Superior temporal gyrus (tissue), 1 donor: Measurements from ENCODE around the gene THAP12.
"Not testable (repeated sequence)": the region's sequence is repeated elsewhere in the genome, so short reads cannot be mapped to it uniquely, and the experiment has no call there.

Experiments used
- DNase-seq: peaks from one replicate; pipeline ENCODE4 v3.0.0-alpha.2; 2016; ENCODE audit errors: extremely low spot score

The THAP12 gene, protein sequence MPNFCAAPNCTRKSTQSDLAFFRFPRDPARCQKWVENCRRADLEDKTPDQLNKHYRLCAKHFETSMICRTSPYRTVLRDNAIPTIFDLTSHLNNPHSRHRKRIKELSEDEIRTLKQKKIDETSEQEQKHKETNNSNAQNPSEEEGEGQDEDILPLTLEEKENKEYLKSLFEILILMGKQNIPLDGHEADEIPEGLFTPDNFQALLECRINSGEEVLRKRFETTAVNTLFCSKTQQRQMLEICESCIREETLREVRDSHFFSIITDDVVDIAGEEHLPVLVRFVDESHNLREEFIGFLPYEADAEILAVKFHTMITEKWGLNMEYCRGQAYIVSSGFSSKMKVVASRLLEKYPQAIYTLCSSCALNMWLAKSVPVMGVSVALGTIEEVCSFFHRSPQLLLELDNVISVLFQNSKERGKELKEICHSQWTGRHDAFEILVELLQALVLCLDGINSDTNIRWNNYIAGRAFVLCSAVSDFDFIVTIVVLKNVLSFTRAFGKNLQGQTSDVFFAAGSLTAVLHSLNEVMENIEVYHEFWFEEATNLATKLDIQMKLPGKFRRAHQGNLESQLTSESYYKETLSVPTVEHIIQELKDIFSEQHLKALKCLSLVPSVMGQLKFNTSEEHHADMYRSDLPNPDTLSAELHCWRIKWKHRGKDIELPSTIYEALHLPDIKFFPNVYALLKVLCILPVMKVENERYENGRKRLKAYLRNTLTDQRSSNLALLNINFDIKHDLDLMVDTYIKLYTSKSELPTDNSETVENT

GRCh38 chr11:76380977-76381719, at the start of gene THAP12, which contains the start of gene GVQW3:
Gene THAP12 (minus strand): TSS chr11:76381132. CDS start chr11:76380836, 296 bp downstream.
Gene GVQW3 (plus strand): TSS chr11:76381323. CDS start chr11:76381829, 506 bp downstream.
- peak; percentile 97 for DNase-seq

- no peak for DNase-seq
Measured at GRCh38 chr11:76426660-76427059, 45.7 kb upstream of the THAP12 start.

GRCh38 chr11:76424891-76425290, 44.0 kb upstream of the THAP12 start:
- no peak for DNase-seq

GRCh38 chr11:76424379-76424778, 43.4 kb upstream of the THAP12 start:
- DNase-seq, result no peak

DNA sequence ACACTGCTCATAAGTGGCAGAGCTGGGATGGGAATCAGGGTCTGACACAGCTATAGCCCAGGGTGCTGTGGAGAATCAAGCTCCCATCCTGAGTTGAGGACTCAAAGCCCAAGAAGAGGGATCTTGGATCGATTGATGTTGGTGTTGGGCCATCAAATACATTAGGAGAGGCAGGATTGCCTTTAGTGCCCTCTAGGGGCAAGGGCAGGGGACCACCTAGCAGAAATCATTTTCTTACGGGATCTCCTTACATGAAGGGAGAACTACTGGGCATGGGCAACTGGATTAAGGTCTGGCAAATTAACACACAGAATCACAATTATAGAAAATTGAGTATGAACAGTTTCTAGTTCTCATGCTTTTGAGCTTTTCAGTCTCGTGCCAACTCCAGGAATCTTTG, 39.0 kb upstream of the THAP12 start:
- DNase-seq, result no peak

- DNase-seq, result no peak
Measured at GRCh38 chr11:76415073-76415472, 34.1 kb upstream of the THAP12 start.

DNA sequence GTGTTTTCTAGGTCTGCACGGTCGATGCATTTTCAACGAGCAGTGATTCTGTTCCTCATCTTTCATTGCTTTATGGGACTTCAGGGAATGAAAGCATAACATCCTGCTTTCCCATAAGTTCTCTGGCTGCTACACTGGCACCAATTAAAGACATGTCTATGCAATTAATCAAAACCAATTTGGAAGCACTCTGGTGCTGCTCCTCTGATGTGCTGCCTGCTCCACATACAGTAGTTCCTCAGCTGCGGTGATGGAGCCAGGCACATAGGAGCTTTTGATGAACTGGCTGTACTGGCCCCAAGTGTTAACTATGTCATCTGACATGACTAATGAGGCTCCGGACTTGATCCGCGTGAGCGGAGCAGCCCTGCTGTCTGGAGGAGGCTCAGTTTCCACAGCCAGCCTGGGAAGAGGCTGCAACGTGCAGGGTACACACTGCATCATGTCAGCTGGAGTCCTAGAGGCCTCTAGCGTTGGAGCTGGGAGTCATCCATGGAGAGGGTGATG, 30.0 kb upstream of the THAP12 start:
- DNase-seq, result no peak

GRCh38 chr11:76408171-76408965, 27.4 kb upstream of the THAP12 start:
- DNase-seq, result no peak

DNA sequence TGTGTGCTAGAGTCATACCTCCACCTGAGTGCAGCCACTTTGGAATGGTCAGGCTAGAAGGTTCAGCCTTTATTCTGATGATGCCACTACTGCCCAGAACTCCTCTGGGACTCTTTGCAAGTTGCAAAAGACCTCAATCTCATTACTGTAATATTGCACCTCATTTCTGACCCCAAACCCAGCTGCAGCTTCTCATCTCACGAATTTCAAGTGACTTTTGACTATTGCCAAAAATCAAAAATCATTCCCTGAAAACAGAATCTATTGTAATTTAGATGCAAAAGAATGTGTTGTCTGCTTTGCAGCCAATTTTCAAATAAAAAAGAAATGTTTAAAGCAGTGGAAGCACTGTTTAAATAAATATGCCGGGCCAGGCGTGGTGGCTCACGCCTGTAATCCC, 25.4 kb upstream of the THAP12 start:
- DNase-seq, result no peak

- DNase-seq, result not testable (repeated sequence)
Measured at GRCh38 chr11:76401484-76401883, 20.6 kb upstream of the THAP12 start.

GRCh38 chr11:76400967-76401366, 20.0 kb upstream of the THAP12 start:
- no peak for DNase-seq

DNA sequence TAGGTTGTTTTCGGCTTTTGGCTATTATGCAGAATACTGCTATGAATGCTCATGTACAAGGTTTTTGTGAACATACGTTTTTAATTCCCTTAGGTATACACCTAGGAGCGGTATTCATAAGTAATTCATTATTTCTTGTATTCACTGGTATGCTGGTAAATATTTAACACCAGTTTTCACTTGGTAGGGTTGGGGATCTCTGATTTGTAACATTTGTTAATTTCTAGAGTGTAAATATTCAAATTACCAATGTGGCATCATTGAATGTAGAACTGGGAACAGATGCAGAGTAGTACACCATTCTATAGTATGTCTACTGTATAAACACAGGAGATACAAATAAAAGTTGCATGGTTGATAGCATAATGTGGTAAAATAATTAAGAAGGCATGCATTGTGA, 16.5 kb upstream of the THAP12 start:
- no peak for DNase-seq

GRCh38 chr11:76395296-76395695, 14.4 kb upstream of the THAP12 start:
- no peak for DNase-seq

DNA sequence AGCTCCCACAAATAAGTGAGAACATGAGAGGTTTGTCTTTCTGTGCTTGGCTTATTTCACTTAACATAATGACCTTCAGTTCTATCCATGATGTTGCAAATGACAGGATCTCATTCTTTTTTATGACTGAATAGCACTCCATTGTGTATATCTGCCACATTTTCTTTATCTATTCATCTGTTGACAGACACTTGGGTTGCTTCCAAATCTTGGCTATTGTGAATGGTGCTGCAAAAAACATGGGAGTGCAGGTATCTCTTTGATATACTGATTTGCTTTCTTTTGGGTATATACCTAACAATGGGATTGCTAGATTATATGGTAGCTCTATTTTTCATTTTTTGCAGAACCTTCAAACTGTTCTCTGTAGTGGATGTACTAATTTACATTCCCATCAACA, 13.5 kb upstream of the THAP12 start:
- no peak for DNase-seq

GRCh38 chr11:76392870-76393269, 11.9 kb upstream of the THAP12 start:
- no peak for DNase-seq

DNA sequence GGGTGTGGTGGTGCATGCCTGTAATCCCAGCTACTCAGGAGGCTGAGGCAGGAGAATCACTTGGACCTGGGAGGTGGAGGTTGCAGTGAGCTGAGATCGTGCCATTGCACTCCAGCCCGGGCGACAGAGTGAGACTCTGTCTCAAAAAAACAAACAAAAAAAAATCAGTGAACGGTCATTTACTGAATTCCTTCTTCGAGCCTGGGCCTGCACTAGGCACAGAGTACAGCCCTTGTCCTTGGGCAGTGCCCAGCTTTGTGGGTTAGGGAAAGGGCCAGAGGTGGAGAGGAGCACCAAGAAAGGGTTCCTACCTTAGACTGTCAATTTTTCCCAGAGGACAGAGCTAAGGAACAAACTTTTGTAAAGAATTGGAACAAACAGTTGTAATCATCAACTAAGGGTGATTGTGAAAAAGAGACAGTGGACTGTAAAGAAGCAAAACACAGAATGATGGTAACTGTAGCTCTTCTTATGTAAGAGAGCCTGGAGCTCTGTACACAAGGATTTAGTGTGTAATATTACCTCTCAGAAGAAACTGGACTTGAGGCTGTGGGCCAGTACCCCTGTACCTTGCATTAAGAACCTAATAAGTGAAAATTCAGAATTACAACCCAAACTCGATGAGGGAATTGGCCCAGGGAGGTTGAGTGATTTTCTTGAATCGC, 11.0 kb upstream of the THAP12 start:
- no peak for DNase-seq

- DNase-seq, result no peak
Measured at GRCh38 chr11:76391021-76391420, 10.1 kb upstream of the THAP12 start.

DNA sequence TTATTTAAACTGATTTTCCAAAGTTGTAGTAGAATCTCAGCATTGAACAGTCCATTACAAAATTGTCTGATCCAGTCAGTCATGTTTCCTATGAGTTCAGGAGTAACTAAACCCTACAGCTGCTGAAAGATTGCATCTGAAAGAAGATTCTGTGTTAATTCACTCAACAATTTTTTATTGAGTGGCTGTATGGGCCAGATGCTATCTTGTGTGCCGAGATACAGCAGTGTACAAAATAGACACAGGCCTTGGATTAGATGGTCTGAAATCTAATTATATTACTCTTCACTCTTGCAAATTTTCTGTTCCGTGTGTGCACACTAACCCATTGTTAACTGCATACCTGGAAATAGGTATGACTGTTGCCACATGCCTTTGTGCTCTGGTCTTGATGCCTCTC, 7.5 kb upstream of the THAP12 start:
- DNase-seq, result no peak

DNA sequence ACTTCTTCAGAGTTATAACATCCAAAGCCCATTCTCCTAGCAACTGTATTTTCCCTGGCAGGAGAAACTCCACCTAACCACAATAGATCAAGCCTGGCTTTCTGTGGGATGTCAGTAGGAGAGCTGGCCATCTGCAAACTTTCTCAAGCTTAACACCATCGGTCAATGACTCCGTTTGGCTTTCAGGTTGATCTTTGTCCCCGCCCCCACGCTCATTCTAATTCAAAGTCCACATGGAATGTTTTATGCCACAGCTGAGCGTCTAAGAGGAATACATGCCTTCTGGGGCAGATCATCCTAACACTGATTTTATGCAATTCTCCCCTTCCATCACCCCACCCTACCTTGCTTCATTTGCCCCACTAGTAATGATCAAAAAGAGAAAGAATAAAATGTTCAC, 5.0 kb upstream of the THAP12 start:
- no peak for DNase-seq

DNA sequence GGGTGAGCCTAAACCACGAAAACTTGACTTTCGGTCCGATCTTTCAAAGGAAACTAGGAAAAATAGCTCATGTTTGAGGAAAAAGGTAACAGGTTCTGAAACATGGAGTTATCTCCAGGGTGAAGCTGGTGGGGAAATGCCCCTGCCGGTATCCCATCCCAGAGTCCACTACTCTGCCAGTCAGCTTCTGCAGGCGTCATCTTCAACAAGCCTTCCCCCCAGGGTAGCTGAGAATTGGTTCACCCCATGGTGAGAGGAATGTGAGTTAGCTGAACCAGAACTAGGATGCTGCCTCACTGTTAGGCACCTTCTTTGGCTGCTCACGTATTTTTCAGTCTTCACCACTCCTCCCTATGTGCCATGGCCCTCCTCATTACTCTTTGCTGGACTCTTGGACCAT, 1.3 kb upstream of the THAP12 start:
- no peak for DNase-seq
